Liver (tissue), 9 donors: Measurements from ENCODE around the gene CXCR6. TPM values are rescaled to one million over a fixed set of nuclear protein-coding genes. Genes with fewer than 3 reads are reported as not detected.

Source experiments
- DNase-seq: peaks from one replicate; pipeline ENCODE4 v3.0.0-alpha.2; 2017; ENCODE audit warnings: low spot score
- H3K27ac ChIP-seq, 2 donors: one replicate each; pipeline ENCODE4 v1.7.0; 2013; ENCODE audit warnings: inconsistent platforms in 2 of 2, low read length in 2 of 2, control low read depth in 1 of 2, low read depth in 1 of 2, mild to moderate bottlenecking in 1 of 2
- H3K27me3 ChIP-seq, 4 donors: one replicate each; pipeline versions ENCODE4 v1.6.1 to v1.7.0; 2013; ENCODE audit warnings: low read length in 3 of 4, inconsistent platforms in 1 of 4, mild to moderate bottlenecking in 1 of 4, moderate library complexity in 1 of 4; ENCODE audit not compliant: control insufficient read depth in 4 of 4, insufficient read depth in 4 of 4
- H3K36me3 ChIP-seq, 4 donors: one replicate each; pipeline versions ENCODE4 v1.6.1 to v1.7.0; 2013; ENCODE audit warnings: low read length in 3 of 4, mild to moderate bottlenecking in 3 of 4, low read depth in 1 of 4, moderate library complexity in 1 of 4; ENCODE audit not compliant: control insufficient read depth in 4 of 4, insufficient read depth in 3 of 4
- H3K4me1 ChIP-seq, 4 donors: one replicate each; pipeline versions ENCODE4 v1.6.1 to v1.7.0; 2013; ENCODE audit warnings: low read length in 3 of 4, mild to moderate bottlenecking in 3 of 4, moderate library complexity in 1 of 4; ENCODE audit not compliant: control insufficient read depth in 4 of 4, insufficient read depth in 4 of 4
- H3K4me3 ChIP-seq, 3 donors: one replicate each; pipeline versions ENCODE4 v1.6.1 to v1.7.0; 2013; ENCODE audit warnings: low read length in 3 of 3, control low read depth in 1 of 3, low read depth in 1 of 3, mild to moderate bottlenecking in 1 of 3
- H3K9ac ChIP-seq, 2 donors: one replicate each; pipeline ENCODE4 v1.7.0; 2013; ENCODE audit warnings: low read length in 2 of 2, mild to moderate bottlenecking in 2 of 2, moderate library complexity in 2 of 2, control low read depth in 1 of 2, low read depth in 1 of 2
- H3K9me3 ChIP-seq, 4 donors: one replicate each; pipeline versions ENCODE4 v1.6.1 to v1.7.0; 2013; ENCODE audit warnings: low read length in 3 of 4; ENCODE audit not compliant: control insufficient read depth in 4 of 4
- CTCF ChIP-seq: fragments of 150-350 bp; IDR thresholded peaks from 2 replicates; pipeline ENCODE4 v1.5.1; 2017; ENCODE audit warnings: improper control_type of control experiment, low read depth, low read length; ENCODE audit not compliant: missing input control
- FOXA1 ChIP-seq: IDR thresholded peaks from 2 replicates; pipeline ENCODE4 v1.6.1; 2016; ENCODE audit warnings: antibody characterized with exemption
- FOXA2 ChIP-seq: IDR thresholded peaks from 2 replicates; pipeline ENCODE4 v1.6.1; 2016; ENCODE audit warnings: antibody characterized with exemption
- GABPA ChIP-seq, 2 donors: IDR thresholded peaks in 1 of 2; conservative IDR thresholded peaks in 1 of 2; 2 replicates each; pipeline ENCODE4 v1.6.1; 2016; ENCODE audit warnings: antibody characterized with exemption in 2 of 2, mild to moderate bottlenecking in 1 of 2, moderate library complexity in 1 of 2
- HNF4A ChIP-seq, 2 donors: conservative IDR thresholded peaks; 2 replicates each; pipeline ENCODE4 v1.6.1; 2016; ENCODE audit warnings: antibody characterized with exemption in 2 of 2, mild to moderate bottlenecking in 2 of 2
- HNF4G ChIP-seq: IDR thresholded peaks from 2 replicates; pipeline ENCODE4 v1.6.1; 2016; ENCODE audit warnings: antibody characterized with exemption
- JUND ChIP-seq, 2 donors: IDR thresholded peaks; 2 replicates each; pipeline ENCODE4 v1.6.1; 2016; ENCODE audit warnings: antibody characterized with exemption in 2 of 2
- NR2F2 ChIP-seq: IDR thresholded peaks from 2 replicates; pipeline ENCODE4 v1.6.1; 2016; ENCODE audit warnings: antibody characterized with exemption
- RAD21 ChIP-seq, 2 donors: IDR thresholded peaks; 2 replicates each; pipeline ENCODE4 v1.6.1; 2016; ENCODE audit warnings: antibody characterized with exemption in 2 of 2, mild to moderate bottlenecking in 2 of 2
- SP1 ChIP-seq: IDR thresholded peaks from 2 replicates; pipeline ENCODE4 v1.6.1; 2018; ENCODE audit warnings: antibody characterized with exemption, mild to moderate bottlenecking
- TAF1 ChIP-seq: conservative IDR thresholded peaks from 2 replicates; pipeline ENCODE4 v1.6.1; 2016; ENCODE audit warnings: antibody characterized with exemption, mild to moderate bottlenecking
- ZBTB33 ChIP-seq: IDR thresholded peaks from 2 replicates; pipeline ENCODE4 v1.6.1; 2016; ENCODE audit warnings: antibody characterized with exemption
- WGBS: extraction: QIAGEN DNeasy Blood & Tissue Kit; methylation state at CpG from one replicate; pipeline ENCODE4 v1.1.7; 2013; 5-methylcytosine and 5-hydroxymethylcytosine counted together
- polyA plus RNA-seq, 2 donors: library from polyadenylated mRNA; stranded (reverse) in 1 of 2; unstranded in 1 of 2; fragments of 200-250 nt in 1 of 2; fragments of >200 nt in 1 of 2; fragmentation: Nextera tagmentation in 1 of 2; extraction: Ambion mirVana in 1 of 2; gene quantifications; one replicate each; pipeline versions ENCODE4 v1.2.1 to v1.2.3, GENCODE V29; 2013 to 2015
- total RNA-seq, 2 donors: library from RNA; depleted of rRNA; stranded (reverse); fragments of >200 nt; gene quantifications; one replicate each; pipeline ENCODE4 v1.2.3, GENCODE V29; 2014
- TF ChIP-seq, protein P1 (sequence below): IDR thresholded peaks from 2 replicates; pipeline ENCODE4 v1.6.1; 2016; ENCODE audit warnings: antibody characterized with exemption
- TF ChIP-seq, protein P2 (sequence below): IDR thresholded peaks from 2 replicates; pipeline ENCODE4 v1.6.1; 2016; ENCODE audit warnings: antibody characterized with exemption, mild to moderate bottlenecking
- TF ChIP-seq, protein P3 (sequence below): IDR thresholded peaks from 2 replicates; pipeline ENCODE4 v1.6.1; 2016; ENCODE audit warnings: antibody characterized with exemption
- donor health status: healthy.
- donor health status: healthy.
- donor health status: healthy.
- donor health status: healthy.
- donor health status: healthy.

CXCR6 gene
- total and polyA plus RNA-seq, 4 donors: 0.60 to 2.9 (median 0.96) TPM

- TF ChIP-seq ZBTB33: no peak
- TF ChIP-seq HNF4G: no peak
These were observed 30.8 kb upstream of the CXCR6 start (continued) for GRCh38 chr3:45912435-45912834.

DNA sequence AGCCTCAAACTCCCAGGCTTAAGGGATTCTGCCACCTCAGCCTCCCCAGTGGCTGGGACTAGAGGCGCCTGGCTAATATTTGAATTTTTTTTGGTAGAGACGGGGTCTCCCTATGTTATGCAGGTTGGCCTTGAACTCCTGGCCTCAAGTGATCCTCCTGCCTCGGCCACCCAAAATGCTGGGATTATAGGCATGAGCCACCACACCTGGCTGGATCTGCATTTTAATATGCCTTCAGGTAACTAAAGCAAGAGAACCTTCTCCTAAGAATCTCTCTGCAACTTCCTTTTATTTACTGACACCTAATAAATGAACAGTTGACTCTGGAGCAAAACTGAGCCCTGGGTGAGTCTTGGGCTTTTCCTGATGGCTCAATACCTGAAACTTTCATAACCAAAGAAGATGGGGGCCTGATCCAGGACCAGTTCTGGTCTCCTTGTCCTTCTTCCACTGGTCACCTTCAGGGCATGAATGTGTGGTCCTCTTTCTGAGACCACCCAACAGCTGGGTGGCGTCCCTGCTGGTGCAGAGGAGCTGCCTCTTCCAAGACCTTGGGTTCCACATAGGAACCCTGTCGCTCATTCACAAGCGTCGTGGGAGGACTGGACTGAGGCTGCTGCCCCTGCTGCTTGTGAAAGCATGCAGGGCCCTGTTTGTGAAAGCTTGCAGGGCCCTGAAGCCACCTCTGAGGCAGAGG, 28.8 kb upstream of the CXCR6 start:
- Histone ChIP-seq H3K4me1 (no peaks in the 10 kb centered on the region), H3K27ac (no peak overlapping the region), H3K9ac (no peak overlapping the region), H3K27me3 (no peaks in the 10 kb centered on the region), H3K4me3 (no peak overlapping the region), H3K9me3 (no peaks in the 10 kb centered on the region), H3K36me3 (peaks cover 0 to 6% (median 2%) of the 10 kb centered on the region in 4 donors)
- TF ChIP-seq, protein P1, sequence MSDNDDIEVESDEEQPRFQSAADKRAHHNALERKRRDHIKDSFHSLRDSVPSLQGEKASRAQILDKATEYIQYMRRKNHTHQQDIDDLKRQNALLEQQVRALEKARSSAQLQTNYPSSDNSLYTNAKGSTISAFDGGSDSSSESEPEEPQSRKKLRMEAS: no peak
- TF ChIP-seq, protein P2, sequence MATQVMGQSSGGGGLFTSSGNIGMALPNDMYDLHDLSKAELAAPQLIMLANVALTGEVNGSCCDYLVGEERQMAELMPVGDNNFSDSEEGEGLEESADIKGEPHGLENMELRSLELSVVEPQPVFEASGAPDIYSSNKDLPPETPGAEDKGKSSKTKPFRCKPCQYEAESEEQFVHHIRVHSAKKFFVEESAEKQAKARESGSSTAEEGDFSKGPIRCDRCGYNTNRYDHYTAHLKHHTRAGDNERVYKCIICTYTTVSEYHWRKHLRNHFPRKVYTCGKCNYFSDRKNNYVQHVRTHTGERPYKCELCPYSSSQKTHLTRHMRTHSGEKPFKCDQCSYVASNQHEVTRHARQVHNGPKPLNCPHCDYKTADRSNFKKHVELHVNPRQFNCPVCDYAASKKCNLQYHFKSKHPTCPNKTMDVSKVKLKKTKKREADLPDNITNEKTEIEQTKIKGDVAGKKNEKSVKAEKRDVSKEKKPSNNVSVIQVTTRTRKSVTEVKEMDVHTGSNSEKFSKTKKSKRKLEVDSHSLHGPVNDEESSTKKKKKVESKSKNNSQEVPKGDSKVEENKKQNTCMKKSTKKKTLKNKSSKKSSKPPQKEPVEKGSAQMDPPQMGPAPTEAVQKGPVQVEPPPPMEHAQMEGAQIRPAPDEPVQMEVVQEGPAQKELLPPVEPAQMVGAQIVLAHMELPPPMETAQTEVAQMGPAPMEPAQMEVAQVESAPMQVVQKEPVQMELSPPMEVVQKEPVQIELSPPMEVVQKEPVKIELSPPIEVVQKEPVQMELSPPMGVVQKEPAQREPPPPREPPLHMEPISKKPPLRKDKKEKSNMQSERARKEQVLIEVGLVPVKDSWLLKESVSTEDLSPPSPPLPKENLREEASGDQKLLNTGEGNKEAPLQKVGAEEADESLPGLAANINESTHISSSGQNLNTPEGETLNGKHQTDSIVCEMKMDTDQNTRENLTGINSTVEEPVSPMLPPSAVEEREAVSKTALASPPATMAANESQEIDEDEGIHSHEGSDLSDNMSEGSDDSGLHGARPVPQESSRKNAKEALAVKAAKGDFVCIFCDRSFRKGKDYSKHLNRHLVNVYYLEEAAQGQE: no peak
- no peak for TF ChIP-seq ZBTB33
- TF ChIP-seq TAF1: no peak
- WGBS: 93% methylated on average over 7 of the region's 7 CpGs
- no peak for DNase-seq

- Histone ChIP-seq H3K4me1 (no peaks in the 10 kb centered on the region), H3K27me3 (no peaks in the 10 kb centered on the region), H3K9ac (no peak overlapping the region), H3K27ac (no peak overlapping the region), H3K36me3 (peaks cover 0 to 6% (median 2%) of the 10 kb centered on the region in 4 donors), H3K9me3 (no peaks in the 10 kb centered on the region), H3K4me3 (no peak overlapping the region)
- TF ChIP-seq NR2F2 (no peak), FOXA1 (no peak), RAD21 (IDR thresholded peaks at IDR 0.05) (no peak), FOXA2 (no peak), ZBTB33 (no peak), HNF4G (no peak), HNF4A (conservative IDR thresholded peaks at IDR 0.05) (no peak), GABPA (IDR thresholded peaks at IDR 0.05 in 1 of 2, conservative IDR thresholded peaks at IDR 0.05 in 1 of 2) (no peak), SP1 (no peak), JUND (IDR thresholded peaks at IDR 0.05) (no peak), CTCF (no peak)
- TF ChIP-seq, protein P1: no peak
- TF ChIP-seq, protein P3, sequence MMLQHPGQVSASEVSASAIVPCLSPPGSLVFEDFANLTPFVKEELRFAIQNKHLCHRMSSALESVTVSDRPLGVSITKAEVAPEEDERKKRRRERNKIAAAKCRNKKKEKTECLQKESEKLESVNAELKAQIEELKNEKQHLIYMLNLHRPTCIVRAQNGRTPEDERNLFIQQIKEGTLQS: no peak
- no peak for DNase-seq
- 92% methylated on average over 9 of the region's 9 CpGs for WGBS
These were observed 28.2 kb upstream of the CXCR6 start for GRCh38 chr3:45915059-45915439.
